COLO668 (cell line): ENCODE data around the gene MYCBP2.
A peak's percentile ranks its signal among the peaks of the same experiment; 100 is the strongest.
"Not testable (repeated sequence)": the region's sequence is repeated elsewhere in the genome, so short reads cannot be mapped to it uniquely, and the experiment has no call there.

ENCODE experiments used
- DNase-seq: peaks from one replicate; lab custom pipeline; 2025; ENCODE audit not compliant: unreplicated experiment; lab: John Stamatoyannopoulos, UW

Gene MYCBP2

DNA sequence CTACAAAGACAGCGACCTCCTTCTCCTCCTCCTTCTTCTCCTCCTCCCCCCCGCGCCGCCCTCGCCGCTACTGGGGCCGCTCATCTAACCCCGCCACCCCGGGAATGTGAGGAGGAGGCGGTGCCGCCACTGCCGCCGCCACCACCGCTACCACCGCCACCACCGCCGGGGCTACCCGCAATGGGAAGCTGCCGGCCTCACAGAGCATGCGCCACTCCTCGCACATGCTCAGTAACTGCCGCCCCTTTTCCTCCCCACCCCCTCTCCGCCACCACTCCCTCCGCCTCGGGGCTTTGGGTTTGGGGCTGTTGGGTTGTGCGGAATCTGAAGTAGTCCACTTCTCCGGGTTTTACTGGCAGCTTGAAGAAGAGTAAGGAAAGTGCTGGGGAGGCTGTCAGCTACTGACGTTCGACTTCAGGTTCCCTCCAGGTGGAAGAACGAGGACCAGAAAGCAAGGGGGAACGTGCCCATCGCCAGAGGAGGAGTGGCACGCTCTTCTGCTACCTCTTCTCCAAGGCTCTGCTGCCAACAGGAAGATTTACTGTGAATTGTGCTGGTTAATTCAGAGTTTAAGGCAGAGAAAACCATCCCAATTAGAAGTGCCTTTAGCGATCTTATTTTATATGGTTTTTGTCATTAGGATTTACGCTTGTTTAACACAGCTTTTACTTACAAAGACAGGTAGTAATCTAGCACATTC, at the start of gene MYCBP2:
MYCBP2 (minus strand) TSS at position 190 of the 700 bp plus-strand sequence. CDS start 319 bp downstream, outside the sequence.
- peak; percentile 100 for DNase-seq

DNA sequence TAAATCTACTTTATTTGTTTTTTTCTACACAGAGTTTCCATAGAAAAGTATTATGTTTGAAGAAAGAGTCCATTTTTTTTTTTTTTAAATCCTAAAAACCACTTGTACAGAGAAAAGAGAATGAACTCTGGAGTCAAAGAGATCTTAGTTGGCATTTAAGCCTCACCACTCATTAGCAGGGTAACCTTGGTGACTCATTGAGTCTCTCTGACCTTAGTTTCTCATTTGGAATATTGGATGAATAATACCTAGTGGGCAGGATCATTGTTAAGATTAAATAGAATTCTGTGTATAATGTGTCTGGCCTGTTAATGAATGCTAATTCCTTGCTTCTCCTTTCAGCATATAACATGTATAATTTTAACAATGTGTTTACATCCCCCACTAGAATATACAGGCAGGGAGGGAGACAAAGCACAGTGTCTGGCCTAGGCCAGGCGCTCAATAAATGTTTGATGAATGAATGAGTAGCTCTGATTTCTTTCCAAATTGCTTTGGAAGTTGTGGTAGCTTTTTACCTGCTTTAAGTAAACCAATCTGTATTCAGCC, 48.7 kb upstream of the MYCBP2 start:
- no peak for DNase-seq

DNA sequence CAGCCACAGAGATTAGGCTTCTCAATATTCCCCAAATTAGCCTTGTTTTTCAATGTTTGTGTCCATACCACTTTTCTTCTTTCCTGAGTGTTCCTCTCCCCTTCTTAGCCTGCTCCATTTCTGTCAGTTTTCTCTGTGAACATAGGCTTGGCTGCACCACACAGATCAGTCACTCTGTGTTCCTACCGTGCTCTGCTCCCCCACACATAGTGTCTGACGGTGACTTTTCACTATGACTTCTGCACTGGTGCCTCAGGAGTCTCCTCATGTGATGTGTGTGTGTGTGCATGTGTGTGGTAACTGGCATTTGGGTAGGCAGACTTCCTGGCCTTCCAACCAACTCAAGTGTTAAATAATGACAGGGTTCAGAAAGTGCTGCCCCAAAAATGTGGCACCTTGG, 47.9 kb upstream of the MYCBP2 start:
- no peak for DNase-seq

DNA sequence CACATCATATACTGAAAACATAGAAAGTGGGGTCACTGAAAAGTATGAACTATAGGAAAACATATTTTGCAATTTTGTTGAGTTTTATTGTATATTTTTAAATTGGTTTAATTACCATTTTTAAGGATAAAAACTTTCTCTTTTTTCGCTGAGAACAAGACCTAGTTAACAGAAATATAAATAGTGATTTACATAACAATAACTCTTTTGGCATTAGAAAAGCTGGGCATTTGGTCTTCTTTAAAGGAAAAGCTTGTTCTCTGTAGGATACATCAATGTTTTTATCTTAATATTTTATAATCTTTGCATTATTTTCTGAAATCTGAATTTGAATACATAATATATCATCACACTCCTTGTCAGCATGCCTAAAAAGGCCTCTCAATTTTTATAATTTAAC, 47.4 kb upstream of the MYCBP2 start:
- no peak for DNase-seq

GRCh38 chr13:77373502-77373901, 46.6 kb upstream of the MYCBP2 start:
- no peak for DNase-seq

DNA sequence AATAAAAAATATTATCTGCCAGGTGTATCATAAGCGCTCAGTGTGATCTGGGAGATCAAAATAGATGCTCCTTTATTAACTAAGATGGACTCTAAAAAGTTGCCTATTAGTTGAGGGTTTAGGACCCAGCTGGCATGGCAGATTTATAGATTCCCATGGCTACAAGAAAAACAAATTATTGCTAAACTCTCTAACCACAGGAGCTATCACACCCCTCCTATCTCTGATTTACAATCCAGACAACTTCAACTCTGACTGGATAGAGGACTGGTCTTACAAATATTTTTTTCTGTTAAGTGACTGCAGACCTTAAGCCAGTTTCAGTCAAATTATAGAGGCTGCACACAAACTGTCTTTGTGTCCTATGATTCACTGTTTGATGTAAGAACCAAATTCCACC, 45.4 kb upstream of the MYCBP2 start:
- DNase-seq = no peak

- no peak for DNase-seq
Observed at GRCh38 chr13:77370888-77371287, 44.0 kb upstream of the MYCBP2 start.

GRCh38 chr13:77362166-77362565, 35.3 kb upstream of the MYCBP2 start:
- DNase-seq = no peak

- DNase-seq = no peak
Observed at GRCh38 chr13:77360032-77360685, 33.3 kb upstream of the MYCBP2 start.

DNA sequence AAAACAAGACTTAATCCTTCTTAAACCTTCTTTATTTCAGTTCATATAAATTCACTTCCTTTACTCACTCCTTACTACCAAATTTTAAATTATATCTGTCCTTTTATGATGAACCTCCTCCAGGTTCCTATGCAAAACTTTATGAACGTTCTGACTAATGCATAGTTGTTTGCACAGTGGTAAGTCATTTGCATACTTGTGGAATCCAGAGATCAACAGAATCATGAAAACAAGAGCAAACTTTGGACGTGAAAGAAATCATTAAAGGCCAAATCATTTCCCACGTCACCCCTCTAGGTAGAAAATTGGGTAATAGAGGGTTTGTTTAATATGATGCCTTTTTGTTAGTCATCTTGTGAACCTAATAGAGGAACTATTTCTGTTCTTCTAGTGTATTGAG, 32.3 kb upstream of the MYCBP2 start:
- DNase-seq = no peak

- no peak for DNase-seq
Observed at GRCh38 chr13:77358001-77358400, 31.1 kb upstream of the MYCBP2 start.

DNA sequence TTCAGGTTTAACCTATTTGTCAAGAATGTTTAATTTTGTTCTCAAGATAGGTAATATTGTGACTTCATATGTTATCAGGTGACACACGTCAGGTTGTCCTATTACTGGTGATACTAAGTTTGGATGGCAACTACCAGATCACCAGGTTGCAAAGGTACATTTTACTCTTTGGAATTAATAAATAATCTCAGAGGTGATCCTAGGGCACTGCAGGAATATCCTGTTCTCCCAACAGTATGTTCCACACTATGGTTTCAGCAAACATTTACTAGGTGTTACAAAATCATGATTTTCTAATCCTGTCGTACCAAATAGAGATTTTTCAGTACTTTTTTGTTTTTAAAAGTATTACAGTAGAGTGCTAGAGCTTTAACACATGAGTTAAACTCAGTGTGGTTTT, 29.3 kb upstream of the MYCBP2 start:
- no peak for DNase-seq

GRCh38 chr13:77353995-77354394, 27.1 kb upstream of the MYCBP2 start:
- DNase-seq = no peak

DNA sequence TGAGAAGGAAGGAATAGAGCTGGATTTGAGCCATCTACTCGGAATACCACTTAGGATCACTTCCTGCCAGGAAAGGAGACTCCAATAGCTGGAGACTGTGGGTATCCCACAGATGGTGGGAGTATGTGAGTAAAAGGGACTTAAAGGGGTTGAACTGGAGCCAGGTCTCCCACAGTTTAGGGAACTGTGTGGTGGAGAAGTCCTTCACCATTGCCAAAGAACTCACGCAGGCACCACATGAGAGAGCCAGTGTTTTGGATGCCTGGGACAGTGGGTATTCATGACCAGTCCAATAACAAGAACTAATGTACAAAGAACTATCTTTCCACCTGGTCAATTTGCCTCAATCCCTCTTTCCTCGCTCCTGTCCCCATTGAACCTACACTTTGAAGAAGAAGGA, 24.4 kb upstream of the MYCBP2 start:
- DNase-seq = no peak

DNA sequence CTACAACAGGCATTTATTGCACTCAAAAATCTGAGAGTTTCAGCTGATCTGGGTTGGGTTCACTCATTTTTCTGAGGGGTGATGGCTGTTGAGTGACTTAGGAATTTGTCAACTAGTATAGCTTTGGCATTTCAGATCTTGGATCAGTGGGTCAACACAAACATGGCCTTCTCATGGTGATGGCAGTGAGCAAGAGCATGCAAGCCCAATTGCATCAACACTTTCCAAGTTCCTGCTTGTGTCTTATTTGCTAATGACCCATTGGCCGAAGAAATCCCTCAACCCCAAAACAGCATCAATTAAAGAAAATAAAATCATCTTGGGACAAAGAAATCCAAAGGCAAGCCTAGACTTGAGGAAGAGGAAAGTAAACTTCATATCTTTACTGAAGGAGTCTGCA, 23.9 kb upstream of the MYCBP2 start:
- no peak for DNase-seq

DNA sequence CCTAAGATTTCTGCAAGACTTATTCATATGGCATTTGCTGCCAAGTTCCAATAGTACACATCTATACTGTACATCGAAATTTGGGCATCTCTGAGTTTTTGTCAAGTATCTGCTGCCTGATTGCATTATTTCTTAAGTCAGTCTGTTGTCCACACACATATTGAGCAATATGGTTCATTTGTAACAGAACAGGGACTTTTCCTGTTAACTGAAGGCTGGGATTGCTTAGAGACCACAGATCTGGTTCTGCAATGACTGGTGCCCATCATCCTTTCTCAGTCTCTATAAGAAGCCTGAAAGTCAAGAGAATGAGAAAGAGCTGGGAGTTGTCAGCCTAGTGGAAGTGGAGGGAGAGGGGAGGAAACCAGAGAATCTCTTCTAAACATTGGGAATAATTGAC, 22.5 kb upstream of the MYCBP2 start:
- DNase-seq = no peak

DNA sequence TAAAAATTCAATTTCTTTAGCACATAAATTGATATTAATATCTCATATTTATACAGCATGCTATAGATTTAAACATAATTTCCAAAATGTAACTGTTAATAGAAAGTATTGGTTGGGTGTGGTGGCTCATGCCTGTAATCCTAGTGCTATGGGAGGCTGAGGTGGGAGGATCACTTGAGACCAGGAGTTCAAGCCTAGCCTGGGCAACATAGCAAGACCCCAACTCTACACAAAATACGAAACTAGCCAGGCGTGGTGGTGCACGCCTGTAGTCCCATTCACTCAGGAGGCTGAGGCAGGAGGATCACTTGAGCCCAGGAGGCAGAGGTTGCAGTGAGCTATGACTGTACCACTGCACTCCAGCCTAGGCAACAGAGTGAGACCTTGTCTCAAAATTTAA, 20.5 kb upstream of the MYCBP2 start:
- DNase-seq = not testable (repeated sequence)

- peak; percentile 78 for DNase-seq
Observed at GRCh38 chr13:77345150-77345780, 18.4 kb upstream of the MYCBP2 start.

- no peak for DNase-seq
Observed at GRCh38 chr13:77343841-77344240, 16.9 kb upstream of the MYCBP2 start.

- DNase-seq = no peak
Observed at GRCh38 chr13:77339408-77339807, 12.5 kb upstream of the MYCBP2 start.

GRCh38 chr13:77338961-77339401, 12.1 kb upstream of the MYCBP2 start:
- no peak for DNase-seq

DNA sequence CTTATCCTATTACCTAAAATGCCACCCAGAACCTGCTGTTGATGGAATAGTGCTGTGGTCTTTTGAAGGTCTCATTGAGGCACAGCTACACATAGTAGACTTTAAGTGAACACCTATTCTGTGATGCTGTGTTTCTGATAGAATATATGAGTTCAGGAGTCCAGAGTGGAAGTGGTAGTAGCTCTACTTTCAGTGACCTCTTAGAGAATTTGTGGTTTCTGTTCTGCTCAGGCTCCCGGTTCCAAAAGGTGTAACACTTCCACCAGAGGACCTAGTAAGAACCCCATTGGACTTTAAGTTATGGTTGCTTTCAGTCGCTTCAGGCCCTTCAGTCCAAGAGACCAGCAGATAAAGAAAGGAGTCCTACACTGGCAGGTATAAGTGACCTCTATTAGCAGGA, 11.4 kb upstream of the MYCBP2 start:
- no peak for DNase-seq
